GM21381 (cell line): Measurements from ENCODE around the gene EDIL3.
"Not testable (repeated sequence)": the region's sequence is repeated elsewhere in the genome, so short reads cannot be mapped to it uniquely, and the experiment has no call there.

ENCODE experiments used
- ATAC-seq: cut with Tn5 transposase; IDR thresholded peaks from one replicate; pipeline ENCODE4 v1.9.1; 2021; ENCODE audit warnings: mild to moderate bottlenecking, moderate library complexity; ENCODE audit not compliant: unreplicated experiment

The EDIL3 gene

DNA sequence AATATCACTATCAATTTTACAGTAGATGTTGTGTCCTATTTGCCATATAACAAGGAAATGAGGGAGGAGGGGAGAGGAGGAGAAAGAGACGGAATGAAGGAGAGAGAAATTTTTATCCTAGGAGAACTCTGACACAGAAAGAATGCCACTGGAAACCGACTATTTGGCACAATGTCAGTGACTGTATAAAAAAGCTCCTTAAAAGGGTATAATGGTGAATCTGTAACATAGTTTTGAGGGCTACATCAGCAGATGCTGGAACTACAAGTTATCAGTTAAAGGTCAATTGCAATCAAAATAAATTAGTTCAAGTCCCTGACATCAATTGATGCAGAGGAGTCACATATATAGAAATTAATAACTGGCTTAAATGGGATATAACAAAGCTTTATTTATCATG, 5.7 kb downstream of the EDIL3 start:
- no peak for ATAC-seq

DNA sequence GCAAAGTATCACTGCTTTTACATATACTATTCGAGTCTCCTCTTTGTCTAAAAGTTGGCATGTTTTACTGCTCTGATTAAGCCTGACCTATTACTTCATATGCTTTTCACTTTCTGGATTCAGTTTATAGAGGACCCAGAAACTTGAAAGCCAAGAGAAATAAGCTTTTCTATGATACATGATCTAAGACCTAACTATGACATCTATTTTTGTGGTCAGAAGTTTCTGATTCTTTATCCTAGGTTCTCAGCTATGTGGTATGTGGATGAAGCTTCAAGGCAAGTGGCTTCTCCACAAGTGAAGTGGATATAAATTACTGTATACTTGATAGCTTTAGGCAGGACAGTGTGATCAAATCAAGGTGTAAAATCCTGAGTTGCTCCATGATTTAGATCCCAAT, 6.3 kb downstream of the EDIL3 start:
- ATAC-seq = no peak

DNA sequence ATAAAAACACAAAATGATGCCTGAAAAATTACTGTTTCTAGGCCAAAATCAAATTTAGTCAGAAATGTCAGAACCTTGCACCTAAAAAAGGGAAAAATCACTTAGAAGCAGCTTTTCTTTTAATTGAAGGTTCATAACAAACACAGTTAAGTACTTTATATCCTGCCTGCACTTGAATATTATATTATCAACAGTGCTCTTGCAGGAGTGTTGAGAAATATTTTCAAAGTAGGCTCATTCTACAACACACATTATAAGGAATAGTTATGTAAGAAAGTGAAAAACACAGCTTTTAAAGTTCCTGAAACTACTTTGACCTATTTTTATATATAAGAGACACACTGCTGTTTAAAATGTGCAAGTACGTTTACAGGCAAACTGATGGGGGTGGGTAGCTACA, 8.3 kb downstream of the EDIL3 start:
- no peak for ATAC-seq

DNA sequence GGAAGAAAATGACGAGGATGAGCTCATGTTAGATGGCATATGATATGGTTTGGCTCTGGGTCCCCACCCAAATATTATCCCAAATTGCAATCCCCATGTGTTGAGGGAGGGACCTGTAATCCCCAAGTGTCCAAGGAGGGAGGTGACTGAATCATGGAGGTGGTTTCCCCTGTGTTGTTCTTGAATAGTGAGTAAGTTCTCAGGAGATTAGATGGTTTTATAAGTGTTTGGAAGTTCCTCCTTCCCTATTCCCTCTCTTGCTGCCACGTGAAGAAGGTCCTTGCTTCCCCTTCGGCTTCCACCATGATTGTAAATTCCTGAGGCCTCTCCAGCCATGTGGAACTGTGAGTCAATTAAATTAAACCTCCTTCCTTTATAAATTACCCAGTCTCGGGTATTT, 10.1 kb downstream of the EDIL3 start:
- ATAC-seq = no peak

DNA sequence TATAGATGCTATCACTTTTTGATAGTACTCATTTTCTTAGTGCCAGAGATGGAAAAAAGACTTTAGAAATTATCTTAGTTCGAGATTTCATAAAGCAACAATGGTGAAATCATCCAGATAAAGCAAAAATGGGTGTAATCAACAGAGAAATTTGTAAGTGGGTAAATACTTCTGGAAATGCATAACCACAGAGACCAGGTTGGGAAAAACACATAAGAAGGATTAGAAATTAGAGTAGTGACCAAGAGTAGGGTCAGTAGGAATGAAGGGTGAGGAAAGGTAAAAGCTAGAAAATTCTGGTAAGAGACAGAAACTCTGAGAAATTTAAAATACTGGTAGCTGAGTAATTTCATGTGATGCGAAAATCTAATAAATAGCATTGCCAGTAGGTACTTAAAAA, 11.2 kb downstream of the EDIL3 start:
- no peak for ATAC-seq

DNA sequence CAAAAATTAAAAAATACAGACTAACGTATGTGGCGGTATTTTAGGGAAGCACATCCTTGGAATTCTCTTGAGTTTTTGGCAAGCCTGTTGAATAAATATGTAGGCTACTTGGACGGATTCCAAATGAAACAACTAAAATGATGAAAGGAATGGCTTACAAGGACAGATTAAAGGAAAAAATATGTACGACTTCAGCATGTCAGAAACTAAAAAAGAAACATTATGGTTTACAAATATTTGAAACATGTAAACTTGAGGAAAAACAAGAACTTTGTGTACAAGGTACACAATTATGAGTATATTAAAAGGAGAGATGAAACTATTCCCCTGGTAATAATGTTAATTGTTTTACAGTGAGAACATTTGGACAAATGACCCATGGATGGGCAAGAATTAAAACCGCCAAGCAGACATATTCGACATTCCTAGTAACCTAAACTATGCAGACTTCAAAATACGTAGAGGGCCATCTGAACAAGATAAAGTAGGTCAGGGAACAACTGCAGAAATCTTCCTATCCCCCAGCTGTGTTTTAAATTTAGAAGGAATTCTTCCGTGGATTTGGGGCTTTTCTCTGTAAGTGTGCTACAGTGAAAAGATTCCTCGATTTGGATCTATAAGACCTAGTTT, 12.5 kb downstream of the EDIL3 start:
- no peak for ATAC-seq

DNA sequence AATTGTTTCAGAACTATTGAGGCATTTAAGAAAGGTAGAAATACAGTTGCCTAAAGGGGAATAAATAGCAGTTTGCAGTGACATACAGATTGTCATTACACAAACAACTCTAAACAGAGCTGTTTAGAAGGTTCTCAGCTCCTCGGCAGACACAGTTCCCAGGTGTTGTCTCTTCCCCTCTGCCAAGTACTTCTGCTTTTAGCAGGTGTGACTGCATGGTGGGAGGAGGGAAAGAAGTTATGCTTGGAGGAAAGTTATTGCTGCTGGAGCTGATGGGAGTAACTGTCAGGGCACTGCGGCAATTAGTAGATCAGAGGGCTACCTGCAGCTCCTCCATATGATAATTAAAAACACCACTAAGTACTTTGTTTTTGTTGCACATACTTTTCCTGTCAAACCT, 14.5 kb downstream of the EDIL3 start:
- no peak for ATAC-seq

DNA sequence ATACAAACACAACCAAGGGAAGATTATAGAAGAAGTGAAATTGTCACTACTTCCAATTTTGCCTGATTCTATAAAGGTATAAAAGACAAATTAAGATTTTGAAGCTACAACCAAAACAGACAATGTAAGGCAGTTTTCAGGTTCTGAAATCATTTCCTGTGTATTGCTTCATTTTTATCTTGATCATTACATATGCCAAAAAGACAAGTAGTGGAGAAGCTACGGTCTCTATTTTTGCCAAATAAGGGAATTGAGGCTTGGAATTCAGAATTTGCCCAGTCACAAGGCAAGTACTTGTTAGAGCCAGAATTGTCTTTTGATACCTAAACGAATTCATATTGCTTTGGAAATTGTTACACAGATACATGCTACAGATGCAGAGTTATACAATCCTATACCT, 20.6 kb downstream of the EDIL3 start:
- no peak for ATAC-seq

DNA sequence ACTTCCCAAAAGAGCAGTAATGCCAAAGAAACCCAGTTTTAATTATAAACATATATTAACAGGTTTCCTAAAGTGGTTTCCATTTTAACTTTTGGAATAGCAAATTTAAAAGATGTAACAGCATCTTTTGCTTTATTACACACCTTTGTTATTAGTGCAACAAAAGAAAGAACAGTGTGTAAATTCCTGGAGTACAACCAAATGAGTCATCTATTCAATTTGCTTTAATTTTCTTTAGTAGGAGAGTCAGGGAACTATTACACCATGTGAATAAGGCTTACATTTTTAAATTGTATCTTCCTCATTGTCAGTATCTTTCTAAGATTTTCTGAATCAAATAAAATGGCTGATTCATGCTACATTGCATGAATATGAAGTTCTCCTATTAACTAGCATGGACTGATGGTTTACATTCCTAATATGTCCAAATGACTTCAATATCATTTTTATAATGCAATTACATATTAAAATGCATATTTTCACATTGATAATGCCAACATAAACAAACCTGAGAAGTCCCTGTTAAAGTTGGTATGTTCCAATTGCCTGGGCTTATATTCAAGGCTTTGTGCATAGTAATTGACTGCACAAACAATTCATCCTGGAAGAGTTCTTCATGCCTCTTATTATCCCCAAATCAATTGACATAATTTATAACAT, 22.5 kb downstream of the EDIL3 start:
- ATAC-seq = no peak

DNA sequence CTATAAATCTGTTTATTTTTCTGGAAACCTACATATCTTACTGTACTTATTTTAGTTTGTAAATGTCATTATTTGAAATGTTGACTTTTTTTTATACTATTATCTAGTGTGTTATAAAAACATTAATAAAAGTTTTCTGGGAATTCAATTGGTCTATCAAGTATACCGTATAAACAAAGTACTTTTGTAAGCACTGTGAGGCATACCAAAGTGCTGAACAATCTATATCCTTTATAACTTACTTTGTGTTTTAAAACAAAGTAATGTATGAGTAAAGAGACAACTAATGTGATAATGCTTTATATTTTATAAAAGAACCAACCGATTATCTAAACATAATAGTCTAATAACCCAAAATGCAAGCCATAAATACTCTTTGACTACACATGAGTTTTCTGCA, 23.1 kb downstream of the EDIL3 start:
- no peak for ATAC-seq

DNA sequence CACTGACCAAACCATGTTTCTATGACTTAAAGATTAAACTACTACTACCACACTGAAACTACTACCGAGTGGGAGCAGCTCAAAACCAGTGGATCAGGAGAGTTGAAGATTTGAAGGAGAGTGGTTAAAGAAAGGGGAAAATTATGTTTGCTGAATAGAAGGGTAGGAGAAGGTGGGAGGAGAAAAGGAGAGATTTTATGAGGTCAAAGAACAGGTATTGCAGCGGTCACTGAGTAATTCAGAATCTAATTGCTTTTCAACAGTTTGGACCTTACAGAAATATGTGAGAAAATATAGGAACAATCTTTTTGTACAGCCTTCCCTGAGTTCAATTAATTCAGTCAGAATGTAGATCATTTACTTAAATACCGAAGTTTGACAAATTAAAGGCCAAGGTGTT, 24.6 kb downstream of the EDIL3 start:
- no peak for ATAC-seq

DNA sequence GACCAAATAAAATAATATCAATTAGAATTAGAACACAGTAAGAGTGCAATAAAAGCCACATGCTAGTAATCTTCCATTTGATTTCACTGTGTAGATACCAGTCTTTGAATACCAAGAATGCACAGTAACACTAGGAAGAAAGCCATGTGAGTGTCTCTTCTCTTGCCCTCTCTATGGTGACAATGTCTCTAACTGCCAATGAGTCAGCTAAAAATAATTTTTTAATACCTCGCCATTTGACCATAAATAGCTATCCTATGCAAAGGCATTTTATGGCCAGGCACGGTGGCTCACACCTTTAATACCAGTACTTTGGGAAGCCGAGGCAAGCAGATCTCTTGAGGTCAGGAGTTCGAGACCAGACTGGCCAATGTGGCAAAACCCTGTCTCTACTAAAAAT, 30.6 kb downstream of the EDIL3 start:
- no peak for ATAC-seq

DNA sequence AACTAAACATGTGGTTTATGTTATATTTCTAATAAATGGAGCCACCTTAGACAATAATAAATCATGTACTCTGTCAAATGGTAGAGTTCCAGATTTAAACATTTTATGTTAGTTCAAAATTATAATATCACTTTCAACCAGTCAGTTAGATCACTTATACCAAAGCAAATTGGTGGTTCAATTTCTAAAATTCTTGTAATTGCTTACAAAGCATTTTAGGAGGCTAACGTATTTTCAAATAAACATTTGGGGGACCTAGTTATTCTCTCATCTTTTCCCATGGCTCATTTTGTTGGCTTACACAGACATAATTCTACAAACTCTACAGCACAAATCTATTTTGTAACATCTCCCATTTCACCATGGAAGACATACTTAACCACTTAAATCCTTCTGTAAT, 39.9 kb downstream of the EDIL3 start:
- ATAC-seq = no peak

DNA sequence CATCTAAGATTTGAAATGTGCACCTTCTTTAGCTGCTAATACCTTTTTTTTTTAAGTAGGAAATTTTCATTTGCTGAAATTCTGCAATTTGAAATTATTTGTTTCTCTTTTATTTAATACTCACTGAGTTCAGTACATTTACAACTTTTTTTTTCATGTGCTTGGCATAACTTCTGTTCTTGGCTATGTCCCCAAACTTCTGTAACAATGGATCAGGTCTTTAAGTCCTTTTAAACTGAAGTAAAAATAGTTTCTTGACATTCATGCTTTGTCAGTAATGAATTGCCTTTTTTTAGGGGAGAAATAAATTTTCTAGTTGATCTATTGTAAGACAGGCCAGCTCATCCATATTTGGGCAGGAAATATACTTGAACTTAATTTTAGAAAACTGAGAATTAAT, 41.5 kb downstream of the EDIL3 start:
- ATAC-seq = no peak

DNA sequence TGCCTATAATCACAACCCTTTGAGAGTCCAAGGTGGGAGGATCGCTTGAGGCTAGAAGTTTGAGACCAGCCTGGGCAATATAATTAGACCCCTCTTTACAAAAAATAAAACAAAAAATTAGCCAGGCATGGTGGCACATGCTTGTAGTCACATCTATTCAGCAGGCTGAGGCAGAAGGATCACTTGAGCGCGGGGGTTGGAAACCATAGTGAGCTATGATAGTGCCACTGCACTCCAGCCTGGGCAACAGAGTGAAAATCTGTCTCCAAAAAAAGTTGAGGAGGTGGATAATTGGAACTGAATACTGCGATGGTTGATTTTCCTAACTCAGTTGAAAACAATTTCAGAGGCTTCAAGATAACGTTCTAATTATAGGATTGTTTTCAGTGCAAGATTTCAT, 52.6 kb downstream of the EDIL3 start:
- ATAC-seq = no peak

DNA sequence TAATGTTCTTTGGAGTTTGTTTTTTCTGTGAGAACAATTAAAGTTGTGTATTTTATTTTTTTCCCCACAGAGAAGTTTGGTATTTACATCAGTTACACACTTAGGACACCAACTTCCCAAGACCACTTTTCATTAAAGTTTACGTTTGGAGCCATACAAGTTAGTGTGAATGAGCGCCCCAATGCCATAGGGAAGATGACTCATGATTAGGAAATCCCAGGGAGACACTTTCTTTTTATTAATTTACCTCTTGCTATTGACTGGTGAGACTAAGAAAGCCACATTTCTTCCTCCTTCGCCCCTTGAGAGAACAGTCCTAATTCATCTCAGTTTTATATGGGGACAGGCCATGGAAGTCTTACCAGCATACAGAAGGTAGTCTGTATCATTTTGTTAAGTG, 57.1 kb downstream of the EDIL3 start:
- ATAC-seq = no peak

DNA sequence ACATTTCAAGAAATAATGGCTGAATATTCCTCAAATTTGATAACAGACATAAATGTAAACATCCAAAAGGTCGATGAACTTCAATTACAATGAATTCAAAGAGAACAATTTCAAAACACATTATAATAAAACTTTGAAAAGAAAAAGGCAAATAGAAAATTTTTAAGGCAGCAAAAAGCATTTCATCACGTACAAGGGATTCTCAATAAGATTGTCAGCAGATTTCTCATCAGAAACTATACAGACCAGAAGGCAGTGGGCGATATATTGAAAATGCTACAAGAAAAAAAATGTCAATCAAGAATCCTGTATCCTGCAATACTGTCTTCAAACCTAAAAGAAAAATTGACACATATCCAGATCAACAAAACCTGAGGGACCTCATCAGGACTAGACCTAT, 62.0 kb downstream of the EDIL3 start:
- ATAC-seq = no peak

DNA sequence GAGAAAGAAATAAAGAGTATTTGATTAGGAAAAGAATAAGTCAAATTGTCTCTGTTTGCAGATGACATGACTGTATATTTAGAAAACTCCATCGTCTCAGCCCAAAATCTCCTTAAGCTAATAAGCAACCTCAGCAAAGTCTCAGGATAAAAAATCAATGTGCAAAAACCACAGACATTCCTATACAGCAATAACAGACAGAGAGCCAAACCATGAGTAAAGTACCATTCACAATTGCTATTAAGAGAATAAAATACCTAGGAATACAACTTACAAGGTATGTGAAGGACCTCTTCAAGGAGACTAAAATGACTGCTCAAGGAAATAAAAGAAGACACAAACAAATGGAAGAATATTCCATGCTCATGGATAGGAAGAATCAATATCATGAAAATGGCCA, 66.9 kb downstream of the EDIL3 start:
- ATAC-seq = not testable (repeated sequence)

DNA sequence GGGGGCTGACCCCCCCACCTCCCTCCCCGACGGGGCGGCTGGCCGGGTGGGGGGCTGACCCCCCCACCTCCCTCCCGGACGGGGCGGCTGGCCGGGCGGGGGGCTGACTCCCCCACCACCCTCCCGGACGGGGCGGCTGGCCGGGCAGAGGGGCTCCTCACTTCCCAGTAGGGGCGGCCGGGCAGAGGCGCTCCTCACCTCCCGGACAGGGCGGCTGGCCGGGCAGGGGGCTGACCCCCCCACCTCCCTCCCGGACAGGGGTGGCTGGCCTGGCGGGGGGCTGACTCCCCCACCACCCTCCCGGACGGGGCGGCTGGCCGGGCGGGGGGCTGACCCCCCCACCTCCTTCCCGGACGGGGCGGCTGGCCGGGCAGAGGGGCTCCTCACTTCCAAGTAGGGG, 72.4 kb downstream of the EDIL3 start:
- ATAC-seq = not testable (repeated sequence)

DNA sequence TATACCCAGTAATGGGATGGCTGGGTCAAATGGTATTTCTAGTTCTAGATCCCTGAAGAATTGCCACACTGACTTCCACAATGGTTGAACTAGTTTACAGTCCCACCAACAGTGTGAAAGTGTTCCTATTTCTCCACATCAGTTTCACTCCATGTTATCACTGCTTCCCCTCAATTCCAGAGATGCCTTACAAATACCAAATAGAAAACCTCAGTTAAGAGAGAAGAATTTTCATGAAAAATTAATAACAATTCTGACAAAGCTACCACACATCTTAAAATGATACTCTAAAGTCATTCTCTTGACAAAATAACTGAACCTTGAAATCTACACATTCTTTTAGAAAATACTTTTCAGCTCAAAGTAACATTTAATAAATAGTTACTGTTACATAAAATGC, 74.8 kb downstream of the EDIL3 start:
- not testable (repeated sequence) for ATAC-seq

DNA sequence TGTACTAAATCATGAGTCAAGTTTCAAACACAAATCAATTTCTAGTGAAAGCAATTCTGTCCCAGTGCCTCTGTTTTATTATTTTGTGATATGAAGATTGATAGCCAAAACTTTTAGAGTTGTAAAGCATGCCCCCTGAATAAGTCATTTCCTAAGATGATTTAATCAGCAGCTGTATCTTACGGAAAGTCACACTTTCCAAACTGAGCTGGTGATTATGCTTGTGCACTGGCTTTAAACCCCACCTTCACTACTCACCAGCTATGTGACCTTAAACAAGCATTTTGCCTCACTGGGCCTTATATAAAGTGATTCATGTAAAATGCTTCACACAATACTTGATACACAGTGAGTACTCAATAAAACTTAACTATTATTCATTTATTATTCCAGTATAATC, 78.1 kb downstream of the EDIL3 start:
- ATAC-seq = no peak

DNA sequence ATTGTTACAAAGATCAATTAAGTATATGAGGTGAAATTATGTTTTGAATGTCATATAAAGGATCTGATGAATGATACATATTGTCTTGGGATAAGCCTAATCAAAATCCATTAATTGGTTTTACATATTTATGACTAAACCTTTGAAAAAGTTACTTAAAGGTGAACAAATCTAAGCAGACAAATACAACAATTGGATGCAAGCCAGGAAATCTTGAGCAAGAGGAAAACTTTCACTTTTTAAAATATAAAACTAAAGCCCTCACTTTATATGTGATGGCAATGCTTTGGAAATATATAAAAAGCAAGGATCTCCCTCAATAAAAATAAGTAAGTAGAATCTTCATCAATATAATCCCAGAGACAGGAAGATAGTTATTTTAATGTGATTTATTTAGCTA, 80.1 kb downstream of the EDIL3 start:
- ATAC-seq = no peak

DNA sequence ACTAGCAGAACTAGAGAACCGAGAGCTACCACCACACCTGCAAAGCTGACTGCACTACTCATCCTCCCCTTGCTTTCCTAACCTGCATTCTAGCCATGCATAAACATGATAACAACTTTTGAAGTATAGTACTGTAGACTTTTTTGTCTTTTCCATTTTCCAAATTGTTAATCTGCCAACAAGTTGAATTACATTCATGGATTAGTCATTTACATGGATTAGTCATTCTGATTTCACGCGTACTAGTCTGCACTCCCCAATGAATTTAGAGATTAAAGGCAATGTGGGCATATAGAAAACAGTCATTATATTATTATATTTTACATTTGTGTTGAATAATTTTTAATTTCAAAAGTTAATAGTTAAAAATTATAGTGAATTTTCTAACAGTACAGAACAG, 81.4 kb downstream of the EDIL3 start:
- ATAC-seq = no peak
